ENCODE results near the gene POTEB.
"Not testable (repeated sequence)": the region's sequence is repeated elsewhere in the genome, so short reads cannot be mapped to it uniquely, and the experiment has no call there.

The POTEB gene

DNA sequence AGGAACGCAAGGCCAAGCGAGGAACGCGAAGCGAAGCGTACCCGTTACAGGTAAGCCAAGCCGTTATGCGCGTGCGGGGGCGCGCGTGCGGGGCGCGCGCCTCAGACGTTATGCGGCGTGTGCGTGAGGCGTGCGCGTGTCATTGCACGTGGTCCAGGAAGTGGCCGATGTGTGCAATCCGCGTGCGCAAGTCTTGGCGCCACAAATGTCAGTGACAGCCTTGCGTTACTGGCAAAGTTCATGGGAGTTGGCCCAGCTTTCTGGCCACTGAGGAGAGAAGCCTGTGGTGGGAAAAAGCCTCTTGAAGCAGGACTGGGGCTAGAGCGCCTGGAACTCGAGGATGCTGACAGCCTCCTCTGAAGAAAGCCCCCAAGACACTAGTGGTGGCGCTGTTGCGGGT is at the start of gene POTEB:
POTEB (minus strand) TSS at position 101 of the 400 bp plus-strand sequence. CDS start 489 bp downstream, outside the sequence.
- not testable (repeated sequence) for DNase-seq

DNA sequence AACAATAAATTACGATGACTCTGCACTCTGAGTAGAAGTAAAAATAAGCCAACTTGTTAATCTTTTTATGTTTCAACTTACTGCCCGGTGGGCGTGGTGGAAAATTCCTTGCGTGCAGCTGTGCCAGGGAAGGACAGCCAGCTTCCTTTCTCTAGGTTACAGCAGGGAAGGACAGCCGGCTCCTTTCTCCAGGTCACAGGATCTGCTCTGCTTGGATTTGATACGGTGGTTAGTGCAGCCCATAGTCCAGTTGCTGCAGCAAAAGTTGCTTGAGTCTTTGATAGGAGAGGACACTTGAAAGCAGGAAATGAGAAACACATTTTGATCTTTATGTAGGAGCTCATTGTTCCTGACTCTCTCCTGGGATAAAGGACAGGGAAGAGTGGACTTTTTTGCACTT is 13.4 kb upstream of the POTEB start:
- DNase-seq, result not testable (repeated sequence)

- DNase-seq, result not testable (repeated sequence)
Measured at GRCh38 chr15:21889542-21889941, 12.0 kb upstream of the POTEB start.

GRCh38 chr15:21838831-21839230 is 38.7 kb downstream of the POTEB start:
- DNase-seq, result not testable (repeated sequence)
